Measurements from ENCODE around the gene PDE3A.
A peak's percentile ranks its signal among the peaks of the same experiment; 100 is the strongest.

The PDE3A gene

DNA sequence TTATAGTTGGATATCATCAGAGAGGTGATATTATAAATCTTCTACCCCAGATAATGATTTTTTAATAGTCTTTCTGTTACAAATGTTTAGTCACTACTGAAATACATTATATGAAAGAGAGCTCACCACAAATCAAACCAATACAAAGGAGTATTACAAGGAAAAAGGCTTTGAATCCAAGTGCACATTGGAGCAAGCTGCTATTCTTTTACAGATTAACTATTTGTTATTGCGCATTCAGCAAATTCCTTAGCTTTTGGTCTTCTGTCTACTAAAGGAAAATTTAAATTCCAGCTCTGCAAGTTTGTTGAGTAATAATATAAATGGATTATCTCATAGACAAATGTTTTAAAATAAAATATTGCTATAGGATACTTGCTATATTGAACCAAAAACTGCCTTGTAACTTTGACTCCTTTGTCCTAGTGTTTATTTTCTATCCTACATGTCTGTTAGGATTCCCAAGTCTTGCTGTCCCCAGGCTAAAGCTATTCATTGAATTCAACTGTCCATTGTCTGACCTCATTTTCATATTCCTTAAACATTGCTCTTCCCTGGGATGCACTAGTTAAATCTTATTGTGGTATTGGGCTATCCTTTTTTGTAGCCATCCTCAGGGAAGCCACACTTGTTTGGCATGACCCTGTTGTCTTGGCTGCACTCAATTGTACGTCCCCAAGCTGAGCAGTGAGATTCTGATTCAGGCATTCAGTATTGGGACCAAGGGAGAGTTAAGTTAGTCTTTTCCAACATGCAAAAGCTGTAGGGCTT, 41.5 kb downstream of the PDE3A start:
- H3K4me3 ChIP-seq (ENCODE audit: insufficient read depth in 1 of 2, low read depth in 1 of 2, low read length in 2 of 2) = no peak overlapping the region
- WGBS = 88% methylated on average over 1 of the region's 2 CpGs
- no peak overlapping the region for H2BK120ac ChIP-seq (ENCODE audit: low read depth, low read length)
- no peaks in the 10 kb centered on the region for H3K79me1 ChIP-seq (replicated peaks; ENCODE audit: low read length, poor library complexity, severe bottlenecking)
- H2BK15ac ChIP-seq (ENCODE audit: low read depth, poor library complexity, severe bottlenecking) = no peak overlapping the region
- H2BK5ac ChIP-seq (ENCODE audit: low read depth, low read length, poor library complexity, severe bottlenecking) = no peak overlapping the region
- H3K27ac ChIP-seq (ENCODE audit: low read length, poor library complexity, severe bottlenecking) = no peak overlapping the region
- H3K27me3 ChIP-seq (ENCODE audit: control insufficient read depth in 1 of 2, insufficient read depth in 1 of 2, low read length in 2 of 2) = no peaks in the 10 kb centered on the region
- H4K8ac ChIP-seq (ENCODE audit: low read length) = no peak overlapping the region
- no peak overlapping the region for H3K4me2 ChIP-seq (ENCODE audit: low read length, poor library complexity, severe bottlenecking)
- no peaks in the 10 kb centered on the region for H3K9me3 ChIP-seq (ENCODE audit: control insufficient read depth, low read length)
- no peaks in the 10 kb centered on the region for H3K4me1 ChIP-seq (ENCODE audit: control insufficient read depth, insufficient read depth, low read depth, low read length)
- no peak overlapping the region for H3K18ac ChIP-seq (ENCODE audit: low read depth in 1 of 2, low read length in 2 of 2)
- no peak overlapping the region for H2AK5ac ChIP-seq (ENCODE audit: low read length, severe bottlenecking)
- no peak overlapping the region for H3K14ac ChIP-seq (ENCODE audit: low read length in 2 of 2)
- H3K36me3 ChIP-seq (ENCODE audit: control insufficient read depth in 1 of 2, insufficient read depth in 2 of 2, low read depth in 1 of 2, low read length in 2 of 2) = no peaks in the 10 kb centered on the region
- H3K4ac ChIP-seq (ENCODE audit: low read depth in 1 of 2, low read length in 2 of 2) = no peak overlapping the region
- H2AFZ ChIP-seq (ENCODE audit: low read depth, low read length) = no peak overlapping the region
- H3K9ac ChIP-seq (ENCODE audit: low read length) = no peak overlapping the region
- no peak overlapping the region for H4K91ac ChIP-seq (ENCODE audit: low read length)
- H3K23ac ChIP-seq (ENCODE audit: low read length in 2 of 2) = no peak overlapping the region
- no peak overlapping the region for H2BK12ac ChIP-seq (ENCODE audit: low read length in 2 of 2)
- DNase-seq = no peak

DNA sequence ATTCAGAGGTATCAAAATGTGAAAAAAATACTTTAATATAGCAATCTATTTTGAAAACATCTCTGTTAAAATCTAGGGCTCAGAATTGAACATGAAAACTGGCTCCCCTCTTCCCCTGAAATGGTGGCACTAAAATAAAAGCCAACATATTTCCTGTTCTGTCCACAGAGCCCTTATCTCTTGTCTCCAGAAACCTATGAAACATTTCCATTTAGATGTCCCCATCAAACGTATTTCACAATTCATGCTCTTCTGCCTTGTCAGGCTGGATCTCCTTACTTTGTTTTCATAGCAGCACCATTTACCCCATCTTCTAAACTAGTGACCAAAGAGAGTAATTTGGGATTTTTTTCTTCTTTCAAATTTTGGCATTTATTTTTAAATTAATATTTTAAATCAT, 42.4 kb downstream of the PDE3A start:
- Histone ChIP-seq H2AFZ (ENCODE audit: low read depth, low read length) (no peak overlapping the region), H3K27me3 (ENCODE audit: control insufficient read depth in 1 of 2, insufficient read depth in 1 of 2, low read length in 2 of 2) (no peaks in the 10 kb centered on the region), H3K9me3 (ENCODE audit: control insufficient read depth, low read length) (no peaks in the 10 kb centered on the region), H4K8ac (ENCODE audit: low read length) (no peak overlapping the region), H3K79me1 (replicated peaks; ENCODE audit: low read length, poor library complexity, severe bottlenecking) (no peaks in the 10 kb centered on the region), H2BK120ac (ENCODE audit: low read depth, low read length) (no peak overlapping the region), H3K4me1 (ENCODE audit: control insufficient read depth, insufficient read depth, low read depth, low read length) (no peaks in the 10 kb centered on the region), H3K18ac (ENCODE audit: low read depth in 1 of 2, low read length in 2 of 2) (no peak overlapping the region), H2AK5ac (ENCODE audit: low read length, severe bottlenecking) (no peak overlapping the region), H2BK12ac (ENCODE audit: low read length in 2 of 2) (no peak overlapping the region), H2BK5ac (ENCODE audit: low read depth, low read length, poor library complexity, severe bottlenecking) (no peak overlapping the region), H3K9ac (ENCODE audit: low read length) (no peak overlapping the region), H4K91ac (ENCODE audit: low read length) (no peak overlapping the region), H3K4me2 (ENCODE audit: low read length, poor library complexity, severe bottlenecking) (no peak overlapping the region), H3K36me3 (ENCODE audit: control insufficient read depth in 1 of 2, insufficient read depth in 2 of 2, low read depth in 1 of 2, low read length in 2 of 2) (no peaks in the 10 kb centered on the region), H3K4ac (ENCODE audit: low read depth in 1 of 2, low read length in 2 of 2) (no peak overlapping the region), H3K14ac (ENCODE audit: low read length in 2 of 2) (no peak overlapping the region), H3K23ac (ENCODE audit: low read length in 2 of 2) (no peak overlapping the region), H2BK15ac (ENCODE audit: low read depth, poor library complexity, severe bottlenecking) (no peak overlapping the region), H3K4me3 (ENCODE audit: insufficient read depth in 1 of 2, low read depth in 1 of 2, low read length in 2 of 2) (no peak overlapping the region), H3K27ac (ENCODE audit: low read length, poor library complexity, severe bottlenecking) (no peak overlapping the region)
- no peak for DNase-seq
- WGBS = 67% methylated on average over 1 of the region's 1 CpG

DNA sequence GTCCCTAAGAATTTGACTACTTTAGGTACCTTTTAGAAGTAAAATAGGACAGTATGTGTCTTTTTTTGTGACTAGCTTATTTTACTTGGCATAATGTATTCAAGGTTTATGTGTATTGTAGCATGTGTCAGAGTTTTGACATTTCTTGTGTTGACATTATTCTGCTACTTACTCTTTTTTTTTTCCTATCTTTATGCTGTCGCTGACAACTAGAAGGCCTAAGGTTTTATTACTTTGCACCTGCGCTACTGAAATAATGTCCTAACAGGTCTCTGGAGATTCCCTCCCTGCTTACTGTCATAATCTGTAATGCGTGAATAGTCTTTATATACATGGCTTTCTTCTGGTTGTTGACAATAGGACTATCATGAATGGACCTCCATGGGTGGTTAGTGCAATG, 43.0 kb downstream of the PDE3A start:
- H2AFZ ChIP-seq (ENCODE audit: low read depth, low read length) = no peak overlapping the region
- H3K4me1 ChIP-seq (ENCODE audit: control insufficient read depth, insufficient read depth, low read depth, low read length) = no peaks in the 10 kb centered on the region
- no peaks in the 10 kb centered on the region for H3K9me3 ChIP-seq (ENCODE audit: control insufficient read depth, low read length)
- no peak overlapping the region for H3K4me2 ChIP-seq (ENCODE audit: low read length, poor library complexity, severe bottlenecking)
- no peak overlapping the region for H3K4ac ChIP-seq (ENCODE audit: low read depth in 1 of 2, low read length in 2 of 2)
- H3K14ac ChIP-seq (ENCODE audit: low read length in 2 of 2) = no peak overlapping the region
- no peak overlapping the region for H3K9ac ChIP-seq (ENCODE audit: low read length)
- no peak overlapping the region for H2BK15ac ChIP-seq (ENCODE audit: low read depth, poor library complexity, severe bottlenecking)
- H3K27me3 ChIP-seq (ENCODE audit: control insufficient read depth in 1 of 2, insufficient read depth in 1 of 2, low read length in 2 of 2) = no peaks in the 10 kb centered on the region
- no peak overlapping the region for H2BK5ac ChIP-seq (ENCODE audit: low read depth, low read length, poor library complexity, severe bottlenecking)
- H2AK5ac ChIP-seq (ENCODE audit: low read length, severe bottlenecking) = no peak overlapping the region
- no peak overlapping the region for H4K8ac ChIP-seq (ENCODE audit: low read length)
- H3K4me3 ChIP-seq (ENCODE audit: insufficient read depth in 1 of 2, low read depth in 1 of 2, low read length in 2 of 2) = no peak overlapping the region
- H3K27ac ChIP-seq (ENCODE audit: low read length, poor library complexity, severe bottlenecking) = no peak overlapping the region
- no peak overlapping the region for H2BK12ac ChIP-seq (ENCODE audit: low read length in 2 of 2)
- WGBS = 100% methylated on average over 2 of the region's 3 CpGs
- no peak for DNase-seq
- H3K79me1 ChIP-seq (replicated peaks; ENCODE audit: low read length, poor library complexity, severe bottlenecking) = no peaks in the 10 kb centered on the region
- no peaks in the 10 kb centered on the region for H3K36me3 ChIP-seq (ENCODE audit: control insufficient read depth in 1 of 2, insufficient read depth in 2 of 2, low read depth in 1 of 2, low read length in 2 of 2)
- no peak overlapping the region for H3K18ac ChIP-seq (ENCODE audit: low read depth in 1 of 2, low read length in 2 of 2)
- no peak overlapping the region for H2BK120ac ChIP-seq (ENCODE audit: low read depth, low read length)
- no peak overlapping the region for H4K91ac ChIP-seq (ENCODE audit: low read length)
- no peak overlapping the region for H3K23ac ChIP-seq (ENCODE audit: low read length in 2 of 2)

DNA sequence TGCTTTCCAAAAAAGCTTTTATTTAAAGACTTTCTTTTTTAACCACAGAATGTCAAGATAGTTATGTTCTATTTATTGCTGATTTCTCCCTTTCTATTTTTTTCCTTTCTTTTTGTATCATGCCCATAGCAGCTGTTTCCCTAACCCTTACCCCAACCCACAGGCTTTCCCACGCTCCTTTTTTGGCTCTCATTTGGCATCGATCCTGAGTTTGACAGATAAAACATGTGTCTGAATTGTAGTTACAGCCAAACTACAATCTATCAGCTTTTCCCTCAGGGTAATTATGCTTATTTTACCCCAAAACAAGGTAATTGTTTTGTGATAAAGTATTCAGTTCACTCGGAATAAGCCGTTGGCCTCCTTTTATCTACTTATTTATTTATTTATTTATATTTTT, 46.7 kb downstream of the PDE3A start:
- H4K8ac ChIP-seq (ENCODE audit: low read length) = no peak overlapping the region
- H3K4me1 ChIP-seq (ENCODE audit: control insufficient read depth, insufficient read depth, low read depth, low read length) = no peaks in the 10 kb centered on the region
- H3K27me3 ChIP-seq (ENCODE audit: control insufficient read depth in 1 of 2, insufficient read depth in 1 of 2, low read length in 2 of 2) = no peaks in the 10 kb centered on the region
- no peak overlapping the region for H3K23ac ChIP-seq (ENCODE audit: low read length in 2 of 2)
- H3K36me3 ChIP-seq (ENCODE audit: control insufficient read depth in 1 of 2, insufficient read depth in 2 of 2, low read depth in 1 of 2, low read length in 2 of 2) = no peaks in the 10 kb centered on the region
- H3K14ac ChIP-seq (ENCODE audit: low read length in 2 of 2) = no peak overlapping the region
- H3K27ac ChIP-seq (ENCODE audit: low read length, poor library complexity, severe bottlenecking) = no peak overlapping the region
- H2AFZ ChIP-seq (ENCODE audit: low read depth, low read length) = no peak overlapping the region
- H3K9ac ChIP-seq (ENCODE audit: low read length) = no peak overlapping the region
- no peak overlapping the region for H2BK120ac ChIP-seq (ENCODE audit: low read depth, low read length)
- no peak overlapping the region for H2BK5ac ChIP-seq (ENCODE audit: low read depth, low read length, poor library complexity, severe bottlenecking)
- H4K91ac ChIP-seq (ENCODE audit: low read length) = no peak overlapping the region
- H3K79me1 ChIP-seq (replicated peaks; ENCODE audit: low read length, poor library complexity, severe bottlenecking) = no peaks in the 10 kb centered on the region
- WGBS = 89% methylated on average over 2 of the region's 4 CpGs
- no peak overlapping the region for H3K4me3 ChIP-seq (ENCODE audit: insufficient read depth in 1 of 2, low read depth in 1 of 2, low read length in 2 of 2)
- no peak overlapping the region for H2BK15ac ChIP-seq (ENCODE audit: low read depth, poor library complexity, severe bottlenecking)
- no peaks in the 10 kb centered on the region for H3K9me3 ChIP-seq (ENCODE audit: control insufficient read depth, low read length)
- H3K4ac ChIP-seq (ENCODE audit: low read depth in 1 of 2, low read length in 2 of 2) = no peak overlapping the region
- DNase-seq = peak; percentile 29
- no peak overlapping the region for H3K18ac ChIP-seq (ENCODE audit: low read depth in 1 of 2, low read length in 2 of 2)
- H2BK12ac ChIP-seq (ENCODE audit: low read length in 2 of 2) = no peak overlapping the region
- no peak overlapping the region for H2AK5ac ChIP-seq (ENCODE audit: low read length, severe bottlenecking)
- no peak overlapping the region for H3K4me2 ChIP-seq (ENCODE audit: low read length, poor library complexity, severe bottlenecking)
